Activated CD8-positive, alpha-beta T cell treated with anti-CD3 and anti-CD28 coated beads for 36 hours (primary cell): ENCODE results near the gene CLCA1. TPM values are rescaled to one million over a fixed set of nuclear protein-coding genes. Genes with fewer than 3 reads are reported as not detected.

Experiments
- ATAC-seq: fragments of 200-7000 bp; cut with Tn5 transposase; one replicate; pipeline ENCODE4 v1.10.0; 2021; ENCODE audit warnings: mild to moderate bottlenecking, moderate library complexity
- CTCF ChIA-PET: fragments of 350-600 bp; sonication (Branson Sonifier 250); formaldehyde crosslinking; loops from one replicate; lab custom pipeline; 2021; ENCODE audit warnings: antibody characterized with exemption; lab: Charles Lee
- POLR2A ChIA-PET: fragments of 350-600 bp; sonication (Branson Sonifier 250); formaldehyde crosslinking; loops from one replicate; lab custom pipeline; 2021; ENCODE audit warnings: antibody characterized with exemption; lab: Charles Lee
- DNase-seq: peaks from one replicate; pipeline ENCODE4 v3.0.0-alpha.2; 2020
- H3K27ac Mint-ChIP-seq: one replicate; pipeline ENCODE4 v1.8.0; 2021; ENCODE audit warnings: mild to moderate bottlenecking, mixed read lengths
- H3K27me3 Mint-ChIP-seq: one replicate; pipeline ENCODE4 v1.8.0; 2021; ENCODE audit warnings: mixed read lengths
- H3K36me3 Mint-ChIP-seq: one replicate; pipeline ENCODE4 v1.8.0; 2021; ENCODE audit warnings: low read depth, mixed read lengths
- H3K4me1 Mint-ChIP-seq: one replicate; pipeline ENCODE4 v1.8.0; 2021; ENCODE audit warnings: low read depth, mixed read lengths
- H3K4me3 Mint-ChIP-seq: one replicate; pipeline ENCODE4 v1.8.0; 2021; ENCODE audit warnings: mild to moderate bottlenecking, moderate library complexity, mixed read lengths
- H3K9me3 Mint-ChIP-seq: one replicate; pipeline ENCODE4 v1.8.0; 2021; ENCODE audit warnings: mixed read lengths
- intact Hi-C: fragments of 100-400 bp; cut with micrococcal nuclease; formaldehyde crosslinking; loops from one replicate; pipeline ENCODE4 v1.10.0; 2022
- total RNA-seq, 2 experiments: library from RNA; stranded (reverse); gene quantifications; one replicate each; pipeline ENCODE4 v1.2.3, GENCODE V29; 2021
- TF ChIP-seq, protein P1 (sequence below): fragments of 200-600 bp; IDR thresholded peaks from one replicate; pipeline ENCODE4 v1.8.0; 2022; ENCODE audit warnings: antibody characterized with exemption, mild to moderate bottlenecking

Gene CLCA1
- total RNA-seq, 2 experiments from 2014 or later, result not detected

DNA sequence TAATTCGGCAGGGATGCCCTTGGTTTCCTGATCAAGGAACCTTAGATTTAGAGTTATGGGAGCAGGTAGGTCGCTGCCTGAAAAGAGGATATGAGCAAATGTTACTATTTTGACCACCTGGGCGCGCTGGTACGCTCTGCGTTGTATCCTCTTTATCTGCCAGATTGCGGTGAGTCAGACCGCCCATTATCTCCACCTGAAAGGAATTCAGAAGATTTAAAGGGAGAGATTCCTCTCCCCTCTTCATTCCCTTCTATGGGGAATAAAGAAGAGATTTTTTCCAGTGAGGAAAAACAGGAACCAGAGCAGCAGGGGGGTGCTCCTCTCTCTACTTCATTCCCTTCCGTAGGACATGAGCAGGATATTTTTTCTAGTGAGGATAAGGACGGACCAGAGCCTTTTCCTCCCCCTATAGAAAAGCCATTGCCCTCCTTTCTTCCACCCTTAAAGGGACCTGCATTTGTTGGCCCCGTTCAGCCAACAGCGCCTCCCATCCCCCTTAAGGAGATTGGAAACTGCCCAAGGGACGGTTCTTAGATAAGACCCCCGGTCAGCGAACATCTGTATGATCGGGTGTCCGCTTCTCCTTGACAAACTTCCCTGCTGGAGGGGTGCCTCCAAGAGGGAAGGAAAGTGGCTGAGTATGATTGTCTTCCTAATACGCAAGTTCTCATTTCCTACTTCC lies 34.1 kb downstream of the CLCA1 start:
- Mint-ChIP-seq H3K27me3 (no peaks in the 10 kb centered on the region), H3K27ac (no peak overlapping the region), H3K36me3 (no peaks in the 10 kb centered on the region), H3K4me1 (peaks cover 8% of the 10 kb centered on the region), H3K9me3 (no peaks in the 10 kb centered on the region), H3K4me3 (peak overlapping the region; percentile 80)
- DNase-seq (peak; percentile 47), ATAC-seq (peak; percentile 36)
- TF ChIP-seq, protein P1, sequence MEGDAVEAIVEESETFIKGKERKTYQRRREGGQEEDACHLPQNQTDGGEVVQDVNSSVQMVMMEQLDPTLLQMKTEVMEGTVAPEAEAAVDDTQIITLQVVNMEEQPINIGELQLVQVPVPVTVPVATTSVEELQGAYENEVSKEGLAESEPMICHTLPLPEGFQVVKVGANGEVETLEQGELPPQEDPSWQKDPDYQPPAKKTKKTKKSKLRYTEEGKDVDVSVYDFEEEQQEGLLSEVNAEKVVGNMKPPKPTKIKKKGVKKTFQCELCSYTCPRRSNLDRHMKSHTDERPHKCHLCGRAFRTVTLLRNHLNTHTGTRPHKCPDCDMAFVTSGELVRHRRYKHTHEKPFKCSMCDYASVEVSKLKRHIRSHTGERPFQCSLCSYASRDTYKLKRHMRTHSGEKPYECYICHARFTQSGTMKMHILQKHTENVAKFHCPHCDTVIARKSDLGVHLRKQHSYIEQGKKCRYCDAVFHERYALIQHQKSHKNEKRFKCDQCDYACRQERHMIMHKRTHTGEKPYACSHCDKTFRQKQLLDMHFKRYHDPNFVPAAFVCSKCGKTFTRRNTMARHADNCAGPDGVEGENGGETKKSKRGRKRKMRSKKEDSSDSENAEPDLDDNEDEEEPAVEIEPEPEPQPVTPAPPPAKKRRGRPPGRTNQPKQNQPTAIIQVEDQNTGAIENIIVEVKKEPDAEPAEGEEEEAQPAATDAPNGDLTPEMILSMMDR, result no peak
- ChIA-PET CTCF (interaction anchor here (0.7 to 7.8 kb wide), 23 partner anchors 10 to 251 kb away, joined by 3 to 88 read pairs (median 4); partner anchors contain the start of genes CLCA2, ODF2L and SH3GLB1), POLR2A (no interaction called here)
- intact Hi-C loops, result loop anchor here (1.0 to 10.0 kb wide), 3 partner anchors 123 to 239 kb away; partner anchors contain the start of gene SH3GLB1

DNA sequence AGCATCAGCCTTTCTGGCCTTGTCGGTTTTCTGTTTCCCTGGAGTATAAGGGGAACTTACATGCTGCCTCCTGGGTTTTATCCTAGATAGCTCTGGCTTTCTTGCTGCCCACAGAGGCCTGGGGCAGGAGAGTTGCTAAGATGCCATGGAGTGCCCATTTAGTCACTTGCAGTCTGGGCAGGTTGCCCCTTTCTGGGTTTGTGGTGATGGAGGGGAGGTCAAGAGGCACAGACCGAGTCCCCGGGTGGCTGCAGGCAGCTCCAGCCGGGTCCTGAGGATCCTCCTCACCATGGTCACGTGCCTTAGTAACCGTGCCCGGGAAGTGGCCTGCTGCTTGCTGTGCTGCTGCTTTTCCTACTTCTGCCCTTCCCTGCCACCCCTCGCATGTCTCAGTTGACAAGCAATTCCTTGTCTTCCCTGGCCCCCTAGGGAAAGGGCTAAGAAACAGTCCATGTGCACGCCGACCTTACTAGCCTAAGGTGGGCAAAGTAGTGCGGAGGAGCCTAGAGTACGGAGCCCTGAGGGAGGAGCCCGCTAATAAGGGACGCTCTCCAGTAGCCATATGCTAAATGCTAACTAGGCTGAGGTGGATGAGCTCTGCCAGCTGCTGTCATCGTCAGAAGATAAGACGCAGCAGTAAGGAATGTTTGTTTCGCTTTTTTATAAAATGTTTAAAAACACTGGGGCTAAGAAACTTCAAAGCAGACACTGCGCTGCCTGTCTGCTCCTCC lies 34.8 kb downstream of the CLCA1 start:
- Mint-ChIP-seq H3K4me3 (peak overlapping the region; percentile 80), H3K36me3 (no peaks in the 10 kb centered on the region), H3K27ac (no peak overlapping the region), H3K9me3 (no peaks in the 10 kb centered on the region), H3K4me1 (peaks cover 8% of the 10 kb centered on the region), H3K27me3 (no peaks in the 10 kb centered on the region)
- CTCF ChIA-PET, result interaction anchor here (0.9 to 7.8 kb wide), 5 partner anchors 16 to 201 kb away, joined by 3 to 88 read pairs (median 47); partner anchors contain the start of gene SH3GLB1
- no peak for ATAC-seq
- no peak for DNase-seq
- TF ChIP-seq, protein P1, result no peak
- intact Hi-C loops, result loop anchor here (5.0 to 10.0 kb wide), 2 partner anchors 201 to 239 kb away; partner anchors contain the start of gene SH3GLB1
- POLR2A ChIA-PET, result interaction anchor here (1.0 kb wide), 1 partner anchor 201 kb away, joined by 4 read pairs; the partner anchor contains the start of gene SH3GLB1

DNA sequence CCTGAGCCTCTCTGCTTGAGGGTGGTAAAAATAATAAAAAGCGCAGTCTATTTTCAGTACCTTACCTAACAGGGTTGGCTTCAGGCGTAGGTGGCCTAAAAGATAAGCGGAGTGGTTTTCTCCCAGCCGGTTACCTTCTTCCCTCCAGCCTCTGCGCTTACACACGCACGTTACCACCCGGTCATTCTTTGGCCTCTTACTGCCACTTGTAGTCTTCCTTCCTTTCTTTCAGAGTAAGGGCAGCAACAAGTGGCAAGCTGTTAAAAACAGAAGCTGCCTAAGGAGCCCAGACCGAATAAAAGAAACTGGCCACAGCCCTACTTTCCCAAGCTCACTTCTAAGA lies 35.4 kb downstream of the CLCA1 start:
- no peak for ATAC-seq
- Mint-ChIP-seq H3K27ac (no peak overlapping the region), H3K27me3 (peaks cover 1% of the 10 kb centered on the region), H3K4me1 (peaks cover 8% of the 10 kb centered on the region), H3K9me3 (no peaks in the 10 kb centered on the region), H3K4me3 (no peak overlapping the region), H3K36me3 (no peaks in the 10 kb centered on the region)
- no peak for DNase-seq
- TF ChIP-seq, protein P1, result no peak
- CTCF ChIA-PET, result interaction anchor here (0.9 to 7.8 kb wide), 6 partner anchors 14 to 200 kb away, joined by 3 to 67 read pairs (median 4); partner anchors contain the start of gene SH3GLB1
- POLR2A ChIA-PET, result interaction anchor here (1.0 kb wide), 1 partner anchor 201 kb away, joined by 4 read pairs; the partner anchor contains the start of gene SH3GLB1
- intact Hi-C loops, result loop anchor here (5.0 to 10.0 kb wide), 2 partner anchors 201 to 238 kb away; partner anchors contain the start of gene SH3GLB1

DNA sequence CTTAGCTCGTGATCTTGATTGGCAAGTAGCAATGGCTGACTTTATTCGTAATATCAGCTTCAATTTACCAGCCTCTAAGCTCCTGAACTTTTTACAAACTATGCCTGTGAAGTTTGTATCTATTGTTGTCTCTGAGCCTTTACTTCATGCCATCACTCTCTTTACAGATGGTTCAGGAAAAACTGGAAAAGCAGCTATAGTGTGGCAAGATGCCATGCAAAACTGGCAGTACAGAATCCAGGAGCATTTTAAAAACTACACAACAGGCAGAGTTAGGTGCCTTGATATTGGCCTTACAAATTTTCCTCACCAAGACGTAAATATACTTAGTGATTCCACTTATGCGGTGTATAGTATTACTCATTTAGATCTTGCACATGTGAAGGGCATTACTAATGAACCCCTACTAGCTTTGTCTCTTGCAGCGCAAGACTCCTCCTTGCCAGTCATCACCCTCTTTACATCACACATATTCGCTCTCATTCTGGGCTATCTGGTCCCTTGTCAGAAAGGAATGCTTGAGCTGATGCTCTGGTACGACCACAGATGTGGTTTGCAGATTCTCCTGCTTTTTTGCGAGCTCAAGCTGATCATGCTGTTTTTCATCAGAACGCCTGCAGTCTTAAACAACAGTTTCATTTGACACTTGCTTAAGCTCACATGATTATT lies 36.3 kb downstream of the CLCA1 start:
- ChIA-PET POLR2A (no interaction called here), CTCF (interaction anchor here (0.8 to 7.8 kb wide), 8 partner anchors 15 to 237 kb away, joined by 3 to 67 read pairs (median 4); partner anchors contain the start of gene SH3GLB1)

More for the DNA sequence above, 36.3 kb downstream of the CLCA1 start:
- Mint-ChIP-seq H3K27me3 (peaks cover 1% of the 10 kb centered on the region), H3K36me3 (no peaks in the 10 kb centered on the region), H3K27ac (no peak overlapping the region), H3K4me3 (no peak overlapping the region), H3K9me3 (no peaks in the 10 kb centered on the region), H3K4me1 (peaks cover 8% of the 10 kb centered on the region)
- ATAC-seq (no peak), DNase-seq (no peak)
- intact Hi-C loops, result loop anchor here (5.0 to 10.0 kb wide), 2 partner anchors 200 to 237 kb away; partner anchors contain the start of gene SH3GLB1
- TF ChIP-seq, protein P1, result no peak
